Upper lobe of left lung (tissue), 4 donors: ENCODE measurements around the gene MAPK8IP1.

Experiments
- EP300 ChIP-seq, 4 donors: sonication (generic); formaldehyde crosslinking; IDR thresholded peaks; one replicate each; pipeline ENCODE4 v1.5.1; 2017; ENCODE audit warnings: antibody characterized with exemption in 4 of 4, control low read depth in 2 of 4
- POLR2A ChIP-seq, 4 donors: fragments of 450-650 bp; IDR thresholded peaks; one replicate each; pipeline ENCODE4 v1.5.1; 2016 to 2017; ENCODE audit warnings: antibody characterized with exemption in 4 of 4, mild to moderate bottlenecking in 2 of 4
- POLR2AphosphoS5 ChIP-seq, 2 donors: sonication (generic); formaldehyde crosslinking; IDR thresholded peaks; one replicate each; pipeline ENCODE4 v1.5.1; 2017; ENCODE audit warnings: antibody characterized with exemption in 2 of 2
- TF ChIP-seq, protein P1 (sequence below), 6 experiments: fragments of 450-650 bp in 4 of 6; fragments of 200-600 bp in 2 of 6; sonication (generic) in 2 of 6; IDR thresholded peaks; one replicate each; pipeline ENCODE4 v1.5.1; 2016 to 2019; ENCODE audit warnings: antibody characterized with exemption in 6 of 6

DNA sequence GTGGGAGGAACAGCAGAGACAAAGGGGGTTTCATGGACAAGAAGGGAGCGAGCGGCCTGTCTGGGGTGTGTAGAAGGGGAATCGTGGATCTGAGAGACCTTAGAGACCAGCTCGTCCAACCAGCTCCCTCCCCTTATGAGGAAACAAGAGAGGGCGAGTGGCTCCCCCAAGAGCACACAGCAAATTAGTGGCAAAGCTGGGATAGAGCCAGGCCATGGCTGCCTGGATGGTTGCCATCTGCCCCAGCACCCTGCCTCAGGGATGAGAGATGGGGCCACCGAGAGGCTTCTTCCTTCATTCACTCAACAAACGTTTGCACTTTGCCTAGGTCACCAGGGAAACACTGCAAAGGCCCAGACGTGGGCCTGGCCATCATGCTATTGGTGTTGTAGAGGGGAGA, 4.1 kb downstream of the MAPK8IP1 start:
- no peak for TF ChIP-seq EP300 (IDR thresholded peaks at IDR 0.05)
- TF ChIP-seq, protein P1, sequence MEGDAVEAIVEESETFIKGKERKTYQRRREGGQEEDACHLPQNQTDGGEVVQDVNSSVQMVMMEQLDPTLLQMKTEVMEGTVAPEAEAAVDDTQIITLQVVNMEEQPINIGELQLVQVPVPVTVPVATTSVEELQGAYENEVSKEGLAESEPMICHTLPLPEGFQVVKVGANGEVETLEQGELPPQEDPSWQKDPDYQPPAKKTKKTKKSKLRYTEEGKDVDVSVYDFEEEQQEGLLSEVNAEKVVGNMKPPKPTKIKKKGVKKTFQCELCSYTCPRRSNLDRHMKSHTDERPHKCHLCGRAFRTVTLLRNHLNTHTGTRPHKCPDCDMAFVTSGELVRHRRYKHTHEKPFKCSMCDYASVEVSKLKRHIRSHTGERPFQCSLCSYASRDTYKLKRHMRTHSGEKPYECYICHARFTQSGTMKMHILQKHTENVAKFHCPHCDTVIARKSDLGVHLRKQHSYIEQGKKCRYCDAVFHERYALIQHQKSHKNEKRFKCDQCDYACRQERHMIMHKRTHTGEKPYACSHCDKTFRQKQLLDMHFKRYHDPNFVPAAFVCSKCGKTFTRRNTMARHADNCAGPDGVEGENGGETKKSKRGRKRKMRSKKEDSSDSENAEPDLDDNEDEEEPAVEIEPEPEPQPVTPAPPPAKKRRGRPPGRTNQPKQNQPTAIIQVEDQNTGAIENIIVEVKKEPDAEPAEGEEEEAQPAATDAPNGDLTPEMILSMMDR (IDR thresholded peaks at IDR 0.05) = no peak
- TF ChIP-seq POLR2A (IDR thresholded peaks at IDR 0.05) = no peak
- TF ChIP-seq POLR2AphosphoS5 (IDR thresholded peaks at IDR 0.05) = no peak
